MM.1S (cell line): ENCODE results near the gene TBCCD1.

Source experiments
- DNase-seq: peaks from one replicate; pipeline ENCODE4 v3.0.0-alpha.2; 2015
- H2AFZ ChIP-seq: fragments of 300-600 bp; sonication (generic); 2 replicates; pipeline ENCODE4 v1.6.0; 2016; ENCODE audit warnings: antibody characterized with exemption, low read length
- H3F3A ChIP-seq: fragments of 300-600 bp; sonication (generic); 2 replicates; pipeline ENCODE4 v1.6.1; 2016; ENCODE audit warnings: mild to moderate bottlenecking, antibody characterized with exemption, low read length, moderate library complexity, mixed read lengths; ENCODE audit not compliant: insufficient read depth
- H3K27ac ChIP-seq: fragments of 300-600 bp; sonication (generic); 2 replicates; pipeline ENCODE4 v1.5.1; 2016; ENCODE audit warnings: mild to moderate bottlenecking, low read length
- H3K27me3 ChIP-seq: fragments of 300-600 bp; sonication (generic); replicated peaks from 2 replicates; pipeline ENCODE4 v1.6.0; 2016; ENCODE audit warnings: low read length; ENCODE audit not compliant: insufficient read depth
- H3K36me3 ChIP-seq: fragments of 300-600 bp; sonication (generic); replicated peaks from 2 replicates; pipeline ENCODE4 v1.6.1; 2016; ENCODE audit warnings: mild to moderate bottlenecking, low read length, mixed read lengths; ENCODE audit not compliant: insufficient read depth
- H3K4me1 ChIP-seq: fragments of 300-600 bp; sonication (generic); 2 replicates; pipeline ENCODE4 v1.6.1; 2016; ENCODE audit warnings: low read length, mixed read lengths
- H3K4me2 ChIP-seq: fragments of 300-600 bp; sonication (generic); 2 replicates; pipeline ENCODE4 v1.6.0; 2016; ENCODE audit warnings: low read depth, low read length
- H3K4me3 ChIP-seq: fragments of 300-600 bp; sonication (generic); 2 replicates; pipeline ENCODE4 v1.5.1; 2016; ENCODE audit warnings: low read length, mixed read lengths
- H3K79me2 ChIP-seq: fragments of 300-600 bp; sonication (generic); 2 replicates; pipeline ENCODE4 v1.6.1; 2016; ENCODE audit warnings: mixed run types, low read length, mixed read lengths
- H3K9ac ChIP-seq: fragments of 300-600 bp; sonication (generic); 2 replicates; pipeline ENCODE4 v1.6.1; 2016; ENCODE audit warnings: low read length, mixed read lengths
- H3K9me2 ChIP-seq: fragments of 300-600 bp; sonication (generic); replicated peaks from 2 replicates; pipeline ENCODE4 v1.6.1; 2016; ENCODE audit warnings: mild to moderate bottlenecking, low read length, mixed read lengths; ENCODE audit not compliant: insufficient read depth
- H3K9me3 ChIP-seq: fragments of 300-600 bp; sonication (generic); replicated peaks from 2 replicates; pipeline ENCODE4 v1.6.1; 2016; ENCODE audit warnings: mild to moderate bottlenecking, low read length, mixed read lengths; ENCODE audit not compliant: insufficient read depth
- H4K20me1 ChIP-seq: fragments of 300-600 bp; sonication (generic); 2 replicates; pipeline ENCODE4 v1.6.1; 2016; ENCODE audit warnings: mild to moderate bottlenecking, low read length, moderate library complexity, mixed read lengths; ENCODE audit not compliant: insufficient read depth
- EZH2 ChIP-seq: fragments of 300-600 bp; sonication (generic); optimal IDR thresholded peaks from 2 replicates; pipeline ENCODE3; 2017; ENCODE audit warnings: low read depth, mild to moderate bottlenecking, antibody characterized with exemption, low read length, mixed read lengths
- EZH2phosphoT487 ChIP-seq: fragments of 300-600 bp; sonication (generic); IDR thresholded peaks from 2 replicates; pipeline ENCODE4 v1.6.1; 2018; ENCODE audit warnings: antibody characterized with exemption, low read length
- TF ChIP-seq, protein P1 (sequence below): fragments of 300-600 bp; sonication (generic); IDR thresholded peaks from 2 replicates; pipeline ENCODE4 v1.5.1; 2016; ENCODE audit warnings: antibody characterized with exemption, low read length, mixed read lengths

TBCCD1 gene

GRCh38 chr3:186540221-186540834 is 26.8 kb downstream of the TBCCD1 start:
- H4K20me1 ChIP-seq = no peaks in the 10 kb centered on the region
- H3K36me3 ChIP-seq = no peaks in the 10 kb centered on the region
- H3K27me3 ChIP-seq = no peaks in the 10 kb centered on the region
- peak overlapping the region; percentile 29; the same call in 1 of the 2 replicates for H2AFZ ChIP-seq
- H3K9me3 ChIP-seq = no peaks in the 10 kb centered on the region
- peaks cover 6% of the 10 kb centered on the region; the same call in 1 of the 2 replicates for H3K4me1 ChIP-seq
- peak overlapping the region; percentile 6; the same call in 1 of the 2 replicates for H3K4me3 ChIP-seq
- H3K9me2 ChIP-seq = no peaks in the 10 kb centered on the region
- no peaks in the 10 kb centered on the region for H3K79me2 ChIP-seq
- H3K27ac ChIP-seq = no peak overlapping the region
- no peaks in the 10 kb centered on the region for H3F3A ChIP-seq
- peak; percentile 92 for DNase-seq
- H3K4me2 ChIP-seq = peak overlapping the region; percentile 63
- TF ChIP-seq, protein P1, sequence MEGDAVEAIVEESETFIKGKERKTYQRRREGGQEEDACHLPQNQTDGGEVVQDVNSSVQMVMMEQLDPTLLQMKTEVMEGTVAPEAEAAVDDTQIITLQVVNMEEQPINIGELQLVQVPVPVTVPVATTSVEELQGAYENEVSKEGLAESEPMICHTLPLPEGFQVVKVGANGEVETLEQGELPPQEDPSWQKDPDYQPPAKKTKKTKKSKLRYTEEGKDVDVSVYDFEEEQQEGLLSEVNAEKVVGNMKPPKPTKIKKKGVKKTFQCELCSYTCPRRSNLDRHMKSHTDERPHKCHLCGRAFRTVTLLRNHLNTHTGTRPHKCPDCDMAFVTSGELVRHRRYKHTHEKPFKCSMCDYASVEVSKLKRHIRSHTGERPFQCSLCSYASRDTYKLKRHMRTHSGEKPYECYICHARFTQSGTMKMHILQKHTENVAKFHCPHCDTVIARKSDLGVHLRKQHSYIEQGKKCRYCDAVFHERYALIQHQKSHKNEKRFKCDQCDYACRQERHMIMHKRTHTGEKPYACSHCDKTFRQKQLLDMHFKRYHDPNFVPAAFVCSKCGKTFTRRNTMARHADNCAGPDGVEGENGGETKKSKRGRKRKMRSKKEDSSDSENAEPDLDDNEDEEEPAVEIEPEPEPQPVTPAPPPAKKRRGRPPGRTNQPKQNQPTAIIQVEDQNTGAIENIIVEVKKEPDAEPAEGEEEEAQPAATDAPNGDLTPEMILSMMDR = peak; percentile 92
- no peak for TF ChIP-seq EZH2
- peak overlapping the region; percentile 10; the same call in 1 of the 2 replicates for H3K9ac ChIP-seq

DNA sequence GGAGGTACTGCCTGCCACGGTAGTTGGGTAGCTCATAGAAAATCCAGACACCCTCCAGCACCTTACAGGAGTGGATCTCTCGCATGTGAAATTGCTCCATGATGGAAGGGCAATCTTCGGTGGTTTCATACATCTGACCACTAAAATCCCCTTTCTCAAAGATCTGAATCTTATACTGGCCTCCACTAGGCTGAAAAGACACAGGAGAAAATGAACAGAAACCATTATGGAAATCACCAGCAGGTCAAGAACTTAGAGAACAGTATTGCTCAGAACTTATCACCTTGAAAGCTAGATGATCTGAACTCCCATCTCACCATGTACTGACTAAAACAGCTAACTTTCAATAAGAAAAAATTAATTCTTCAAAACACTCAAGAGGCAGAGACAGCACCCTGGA is 28.4 kb downstream of the TBCCD1 start:
- TF ChIP-seq, protein P1 = no peak
- no peak for TF ChIP-seq EZH2
- TF ChIP-seq EZH2phosphoT487 = no peak
- Histone ChIP-seq H4K20me1 (no peaks in the 10 kb centered on the region), H3K4me1 (peaks cover 6% of the 10 kb centered on the region; the same call in 1 of the 2 replicates), H3K9me2 (no peaks in the 10 kb centered on the region), H3F3A (no peaks in the 10 kb centered on the region), H2AFZ (no peak overlapping the region), H3K27ac (no peak overlapping the region), H3K36me3 (no peaks in the 10 kb centered on the region), H3K27me3 (no peaks in the 10 kb centered on the region), H3K79me2 (no peaks in the 10 kb centered on the region), H3K9me3 (no peaks in the 10 kb centered on the region), H3K4me2 (no peak overlapping the region), H3K9ac (no peak overlapping the region), H3K4me3 (no peak overlapping the region)
- DNase-seq = no peak

GRCh38 chr3:186536883-186537844 is 30.0 kb downstream of the TBCCD1 start:
- Histone ChIP-seq H3K9me3 (no peaks in the 10 kb centered on the region), H3K27me3 (no peaks in the 10 kb centered on the region), H3K36me3 (no peaks in the 10 kb centered on the region), H3K4me3 (no peak overlapping the region), H3F3A (no peaks in the 10 kb centered on the region), H3K79me2 (no peaks in the 10 kb centered on the region), H3K4me1 (peaks cover 6% of the 10 kb centered on the region; the same call in 1 of the 2 replicates), H3K27ac (no peak overlapping the region), H4K20me1 (no peaks in the 10 kb centered on the region), H3K4me2 (no peak overlapping the region), H3K9me2 (no peaks in the 10 kb centered on the region), H2AFZ (no peak overlapping the region), H3K9ac (no peak overlapping the region)
- TF ChIP-seq EZH2 (no peak), EZH2phosphoT487 (no peak)
- TF ChIP-seq, protein P1 = no peak
- DNase-seq = no peak
